HCT116 (cell line): ENCODE results near the gene COL7A1. TPM values are rescaled to one million over a fixed set of nuclear protein-coding genes. Genes with fewer than 3 reads are reported as not detected.

Experiments used
- ATAC-seq: fragments of 200-7000 bp; cut with Tn5 transposase; 2 replicates; pipeline ENCODE4 v1.9.1; 2020; ENCODE audit warnings: mild to moderate bottlenecking, moderate library complexity
- BruUV-seq: library from RNA; stranded (reverse); fragments of 400-500 nt; replicated peaks from 2 replicates; lab custom pipeline; 2021; lab: Mats Ljungman, UMichigan
- CTCF ChIA-PET: fragments of 300-600 bp; sonication (Branson Sonifier 250); formaldehyde crosslinking; loops from one replicate; lab custom pipeline; 2021; ENCODE audit warnings: antibody characterized with exemption; lab: Charles Lee
- POLR2A ChIA-PET: fragments of 300-600, 350-600 bp; sonication (Branson Sonifier 250); formaldehyde crosslinking; loops from one replicate; lab custom pipeline; 2021; ENCODE audit warnings: antibody characterized with exemption; lab: Charles Lee
- RAD21 ChIA-PET, 2 experiments: fragments of 300-600 bp; sonication (Branson Sonifier 250); formaldehyde crosslinking; loops; one replicate each; lab custom pipeline; 2023; ENCODE audit warnings: low total read pairs in 2 of 2; ENCODE audit not compliant: uncharacterized antibody in 2 of 2, unreplicated experiment in 2 of 2, low non-redundant PET in 1 of 2; lab: Charles Lee
- DNase-seq: peaks from one replicate; pipeline ENCODE4 v3.0.0-alpha.2; 2010; ENCODE audit warnings: low read depth, low spot score
- H2AFZ ChIP-seq: fragments of 200-600 bp; shearing (Covaris generic), sonication (generic); 2 replicates; pipeline ENCODE4 v1.6.1; 2017; ENCODE audit warnings: low read depth, mixed run types, mixed read lengths, antibody characterized with exemption, low read length; ENCODE audit not compliant: poor library complexity, severe bottlenecking
- H3K27ac ChIP-seq: 2 replicates; pipeline ENCODE4 v1.5.1; 2012; ENCODE audit warnings: low read depth, low read length
- H3K27me3 ChIP-seq: fragments of 200-600 bp; sonication (generic); 2 replicates; pipeline ENCODE4 v1.6.1; 2016; ENCODE audit warnings: mixed run types, low read length, mixed read lengths; ENCODE audit not compliant: insufficient read depth
- H3K36me3 ChIP-seq, 2 experiments: fragments of 200-500 bp in 1 of 2; fragments of 200-600 bp in 1 of 2; sonication (Bioruptor generic) in 1 of 2; sonication (generic) in 1 of 2; 2 replicates each; pipeline versions ENCODE4 v1.5.1 to v1.6.1; 2014 to 2016; ENCODE audit warnings: low read length in 2 of 2, inconsistent platforms in 1 of 2, mixed read lengths in 1 of 2, mixed run types in 1 of 2; ENCODE audit not compliant: insufficient read depth in 2 of 2, control insufficient read depth in 1 of 2
- H3K4me1 ChIP-seq, 2 experiments: fragments of 200-600 bp in 1 of 2; sonication (generic) in 1 of 2; 2 replicates each; pipeline versions ENCODE4 v1.5.1 to v1.6.1; 2012 to 2017; ENCODE audit warnings: low read length in 2 of 2, inconsistent platforms in 1 of 2, mild to moderate bottlenecking in 1 of 2, mixed read lengths in 1 of 2, mixed run types in 1 of 2, moderate library complexity in 1 of 2; ENCODE audit not compliant: insufficient read depth in 2 of 2, control insufficient read depth in 1 of 2
- H3K4me2 ChIP-seq: fragments of 200-600 bp; sonication (generic); 2 replicates; pipeline ENCODE4 v1.6.1; 2017; ENCODE audit warnings: mixed run types, low read length, mixed read lengths
- H3K4me3 ChIP-seq, 2 experiments: fragments of 200-600 bp in 1 of 2; sonication (generic) in 1 of 2; replicated peaks in 1 of 2; 2 replicates each; pipeline ENCODE4 v1.5.1; 2011 to 2016; ENCODE audit warnings: low read length in 2 of 2, control low read depth in 1 of 2, low read depth in 1 of 2, mild to moderate bottlenecking in 1 of 2, mixed read lengths in 1 of 2, mixed run types in 1 of 2
- H3K79me2 ChIP-seq: fragments of 200-600 bp; sonication (generic); 2 replicates; pipeline ENCODE4 v1.6.1; 2017; ENCODE audit warnings: mild to moderate bottlenecking, mixed run types, low read length, moderate library complexity, mixed read lengths; ENCODE audit not compliant: insufficient read depth
- H3K9ac ChIP-seq: fragments of 200-600 bp; sonication (generic); 2 replicates; pipeline ENCODE4 v1.6.1; 2016; ENCODE audit warnings: low read length, mixed read lengths
- H3K9me2 ChIP-seq: fragments of 200-600 bp; sonication (generic), shearing (Covaris generic); 2 replicates; pipeline ENCODE4 v1.6.1; 2017; ENCODE audit warnings: mixed run types, mild to moderate bottlenecking, moderate library complexity; ENCODE audit not compliant: insufficient read depth
- H3K9me3 ChIP-seq, 2 experiments: fragments of 200-500 bp in 1 of 2; fragments of 200-600 bp in 1 of 2; sonication (Bioruptor generic) in 1 of 2; sonication (generic) in 1 of 2; 2 replicates each; pipeline ENCODE4 v1.6.1; 2014 to 2017; ENCODE audit warnings: low read length in 2 of 2, mixed read lengths in 2 of 2, inconsistent platforms in 1 of 2, low read depth in 1 of 2, mild to moderate bottlenecking in 1 of 2, mixed run types in 1 of 2, moderate library complexity in 1 of 2; ENCODE audit not compliant: control insufficient read depth in 1 of 2, insufficient read depth in 1 of 2
- H4K20me1 ChIP-seq: fragments of 200-600 bp; sonication (generic), shearing (Covaris generic); 2 replicates; pipeline ENCODE4 v1.6.1; 2017; ENCODE audit warnings: mixed run types, mild to moderate bottlenecking, moderate library complexity; ENCODE audit not compliant: insufficient read depth
- CBX3 ChIP-seq: IDR thresholded peaks from 2 replicates; pipeline ENCODE4 v1.6.1; 2012; ENCODE audit warnings: low read depth
- CEBPB ChIP-seq: IDR thresholded peaks from 2 replicates; pipeline ENCODE4 v1.6.1; 2012; ENCODE audit warnings: low read depth
- EZH2 ChIP-seq: fragments of 200-600 bp; sonication (generic); IDR thresholded peaks from 2 replicates; pipeline ENCODE4 v1.6.1; 2017; ENCODE audit warnings: antibody characterized with exemption, mixed run types
- FOSL1 ChIP-seq: IDR thresholded peaks from 2 replicates; pipeline ENCODE4 v1.6.1; 2012; ENCODE audit warnings: low read depth
- JUND ChIP-seq: IDR thresholded peaks from 2 replicates; pipeline ENCODE4 v1.6.1; 2012
- POLR2AphosphoS5 ChIP-seq: IDR thresholded peaks from 2 replicates; pipeline ENCODE4 v1.6.1; 2011; ENCODE audit warnings: mild to moderate bottlenecking, low read depth, low read length, moderate library complexity
- REST ChIP-seq: IDR thresholded peaks from 2 replicates; pipeline ENCODE4 v1.6.1; 2012; ENCODE audit warnings: low read depth
- SIN3A ChIP-seq: IDR thresholded peaks from 2 replicates; pipeline ENCODE4 v1.6.1; 2012; ENCODE audit warnings: low read depth
- SP1 ChIP-seq: IDR thresholded peaks from 2 replicates; pipeline ENCODE4 v1.6.1; 2012; ENCODE audit warnings: low read depth
- TCF7L2 ChIP-seq: IDR thresholded peaks from 2 replicates; pipeline ENCODE4 v1.7.0; 2011; ENCODE audit warnings: borderline replicate concordance, inconsistent platforms; ENCODE audit not compliant: insufficient read depth, insufficient read length; ENCODE audit errors: extremely low read depth
- YY1 ChIP-seq: IDR thresholded peaks from 2 replicates; pipeline ENCODE4 v1.6.1; 2011; ENCODE audit warnings: low read length, low read depth, moderate library complexity, mild to moderate bottlenecking; ENCODE audit not compliant: insufficient replicate concordance; ENCODE audit errors: extremely low read depth
- ZBTB33 ChIP-seq: IDR thresholded peaks from 2 replicates; pipeline ENCODE4 v1.6.1; 2011; ENCODE audit warnings: mild to moderate bottlenecking, low read length, moderate library complexity; ENCODE audit not compliant: insufficient replicate concordance; ENCODE audit errors: extremely low read depth
- ZFX ChIP-seq: fragments of 450-650 bp; IDR thresholded peaks from 2 replicates; pipeline ENCODE4 v1.6.1; 2017
- intact Hi-C: fragments of 100-400 bp; cut with micrococcal nuclease; formaldehyde crosslinking; loops from 2 replicates; pipeline ENCODE4 v1.10.0; 2022
- total RNA-seq: library from RNA; stranded (reverse); gene quantifications from one replicate; pipeline ENCODE4 v1.2.1, GENCODE V29; 2021; ENCODE audit not compliant: unreplicated experiment
- TF ChIP-seq, protein P1 (sequence below): IDR thresholded peaks from 2 replicates; pipeline ENCODE4 v1.6.1; 2012

Gene COL7A1
- total RNA-seq, 1 experiment from 2014 or later = 11.4 TPM

GRCh38 chr3:48584836-48585235 is 10.3 kb downstream of the COL7A1 start:
- no peak overlapping the region for H3K9ac ChIP-seq
- no peaks in the 10 kb centered on the region for H3K9me2 ChIP-seq
- H3K4me2 ChIP-seq = no peak overlapping the region
- H3K4me3 ChIP-seq = no peak overlapping the region
- TF ChIP-seq POLR2AphosphoS5 = no peak
- TF ChIP-seq, all 23 proteins: peak for 0
- no peaks in the 10 kb centered on the region for H3K27me3 ChIP-seq
- no peaks in the 10 kb centered on the region for H3K9me3 ChIP-seq
- no peaks in the 10 kb centered on the region; a peak in 1 of 4 replicates for H3K36me3 ChIP-seq
- CTCF ChIA-PET = no interaction called here
- H2AFZ ChIP-seq = no peak overlapping the region
- DNase-seq = no peak
- POLR2A ChIA-PET = no interaction called here
- H3K79me2 ChIP-seq = no peaks in the 10 kb centered on the region
- ATAC-seq = no peak
- RAD21 ChIA-PET = no interaction called here
- intact Hi-C loops = no loop called here
- H3K4me1 ChIP-seq = no peaks in the 10 kb centered on the region
- no peaks in the 10 kb centered on the region for H4K20me1 ChIP-seq
- BruUV-seq = no TSS peak
- no peak overlapping the region for H3K27ac ChIP-seq

- H3K27me3 ChIP-seq = no peaks in the 10 kb centered on the region
- POLR2A ChIA-PET = no interaction called here
- H3K4me2 ChIP-seq = no peak overlapping the region
- H3K79me2 ChIP-seq = no peaks in the 10 kb centered on the region
- no TSS peak for BruUV-seq
- H3K4me1 ChIP-seq = no peaks in the 10 kb centered on the region
- no peak for DNase-seq
- no peak overlapping the region for H2AFZ ChIP-seq
- no peak for ATAC-seq
- H3K36me3 ChIP-seq = no peaks in the 10 kb centered on the region; a peak in 1 of 4 replicates
- H3K9me2 ChIP-seq = no peaks in the 10 kb centered on the region
- no peak overlapping the region for H3K9ac ChIP-seq
- intact Hi-C loops = no loop called here
- no peaks in the 10 kb centered on the region for H4K20me1 ChIP-seq
- RAD21 ChIA-PET = no interaction called here
- CTCF ChIA-PET = no interaction called here
- H3K4me3 ChIP-seq = no peak overlapping the region
- H3K9me3 ChIP-seq = no peaks in the 10 kb centered on the region
- H3K27ac ChIP-seq = no peak overlapping the region
- no peak for TF ChIP-seq REST
- TF ChIP-seq POLR2AphosphoS5 = no peak
- no peak for TF ChIP-seq FOSL1
- no peak for TF ChIP-seq CBX3
- TF ChIP-seq ZBTB33 = no peak
- TF ChIP-seq, protein P1, sequence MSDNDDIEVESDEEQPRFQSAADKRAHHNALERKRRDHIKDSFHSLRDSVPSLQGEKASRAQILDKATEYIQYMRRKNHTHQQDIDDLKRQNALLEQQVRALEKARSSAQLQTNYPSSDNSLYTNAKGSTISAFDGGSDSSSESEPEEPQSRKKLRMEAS = no peak
- no peak for TF ChIP-seq SP1
- TF ChIP-seq EZH2 = no peak
- no peak for TF ChIP-seq YY1
- TF ChIP-seq ZFX = no peak
- TF ChIP-seq CEBPB = no peak
- TF ChIP-seq JUND = no peak
- no peak for TF ChIP-seq SIN3A
- no peak for TF ChIP-seq TCF7L2
Measured at GRCh38 chr3:48581621-48582481, 13.3 kb downstream of the COL7A1 start.
